ENCODE data around the gene TOM1L2. TPM values are rescaled to one million over a fixed set of nuclear protein-coding genes. Genes with fewer than 3 reads are reported as not detected.
"Not testable (repeated sequence)": the region's sequence is repeated elsewhere in the genome, so short reads cannot be mapped to it uniquely, and the experiment has no call there.

Gene TOM1L2
- total and polyA plus RNA-seq, 9 donors: 18.5 to 40.1 (median 30.2) TPM

- peak overlapping the region; percentile 5 for H3K4me3 ChIP-seq (ENCODE audit: low read length)
- H3K27ac ChIP-seq (ENCODE audit: low read length): peak overlapping the region; percentile 77
- peaks cover 70% of the 10 kb centered on the region for H3K4me1 ChIP-seq (ENCODE audit: control insufficient read depth, insufficient read depth, low read length)
- peaks cover 53% of the 10 kb centered on the region for H3K36me3 ChIP-seq (ENCODE audit: control insufficient read depth, insufficient read depth, low read length)
- peak; percentile 90 for DNase-seq
- WGBS (ENCODE audit: insufficient coverage): 19% methylated on average over 51 of the region's 68 CpGs
- H3K27me3 ChIP-seq (ENCODE audit: control insufficient read depth, insufficient read depth, low read length): no peaks in the 10 kb centered on the region
- H3K9me3 ChIP-seq (replicated peaks; ENCODE audit: control insufficient read depth, low read depth, low read length): no peaks in the 10 kb centered on the region
Measured at GRCh38 chr17:17810084-17810894, 161.9 kb downstream of the TOM1L2 start.

- DNase-seq: no peak
- Histone ChIP-seq H3K9me3 (replicated peaks; ENCODE audit: control insufficient read depth, low read depth, low read length) (no peaks in the 10 kb centered on the region), H3K27ac (ENCODE audit: low read length) (peak overlapping the region; percentile 77), H3K27me3 (ENCODE audit: control insufficient read depth, insufficient read depth, low read length) (no peaks in the 10 kb centered on the region), H3K4me1 (ENCODE audit: control insufficient read depth, insufficient read depth, low read length) (peaks cover 65% of the 10 kb centered on the region), H3K36me3 (ENCODE audit: control insufficient read depth, insufficient read depth, low read length) (peaks cover 48% of the 10 kb centered on the region), H3K4me3 (ENCODE audit: low read length) (no peak overlapping the region)
- WGBS (ENCODE audit: insufficient coverage): 14% methylated on average over 51 of the region's 52 CpGs
Measured at GRCh38 chr17:17809531-17810083, 162.6 kb downstream of the TOM1L2 start.

GRCh38 chr17:17808706-17809432 lies 163.3 kb downstream of the TOM1L2 start:
- Histone ChIP-seq H3K4me3 (ENCODE audit: low read length) (no peak overlapping the region), H3K27me3 (ENCODE audit: control insufficient read depth, insufficient read depth, low read length) (no peaks in the 10 kb centered on the region), H3K9me3 (replicated peaks; ENCODE audit: control insufficient read depth, low read depth, low read length) (no peaks in the 10 kb centered on the region), H3K36me3 (ENCODE audit: control insufficient read depth, insufficient read depth, low read length) (peaks cover 47% of the 10 kb centered on the region), H3K4me1 (ENCODE audit: control insufficient read depth, insufficient read depth, low read length) (peaks cover 58% of the 10 kb centered on the region), H3K27ac (ENCODE audit: low read length) (no peak overlapping the region)
- DNase-seq: peak; percentile 48
- WGBS (ENCODE audit: insufficient coverage): 22% methylated on average over 7 of the region's 15 CpGs

GRCh38 chr17:17808200-17808599 lies 164.0 kb downstream of the TOM1L2 start:
- peaks cover 53% of the 10 kb centered on the region for H3K4me1 ChIP-seq (ENCODE audit: control insufficient read depth, insufficient read depth, low read length)
- not testable (repeated sequence) for DNase-seq; H3K4me3 ChIP-seq (ENCODE audit: low read length); H3K9me3 ChIP-seq (replicated peaks; ENCODE audit: control insufficient read depth, low read depth, low read length); H3K27me3 ChIP-seq (ENCODE audit: control insufficient read depth, insufficient read depth, low read length); H3K27ac ChIP-seq (ENCODE audit: low read length)
- no CpG with 5 or more reads among the region's 5 CpGs for WGBS (ENCODE audit: insufficient coverage)
- peaks cover 52% of the 10 kb centered on the region for H3K36me3 ChIP-seq (ENCODE audit: control insufficient read depth, insufficient read depth, low read length)

GRCh38 chr17:17807440-17807839 lies 164.8 kb downstream of the TOM1L2 start:
- Histone ChIP-seq H3K27ac (ENCODE audit: low read length) (peak overlapping the region; percentile 3), H3K9me3 (replicated peaks; ENCODE audit: control insufficient read depth, low read depth, low read length) (no peaks in the 10 kb centered on the region), H3K36me3 (ENCODE audit: control insufficient read depth, insufficient read depth, low read length) (peaks cover 47% of the 10 kb centered on the region), H3K4me1 (ENCODE audit: control insufficient read depth, insufficient read depth, low read length) (peaks cover 52% of the 10 kb centered on the region), H3K4me3 (ENCODE audit: low read length) (no peak overlapping the region), H3K27me3 (ENCODE audit: control insufficient read depth, insufficient read depth, low read length) (no peaks in the 10 kb centered on the region)
- no peak for DNase-seq
- 100% methylated on average over 1 of the region's 5 CpGs for WGBS (ENCODE audit: insufficient coverage)

GRCh38 chr17:17806611-17807274 lies 165.5 kb downstream of the TOM1L2 start:
- peak; percentile 61 for DNase-seq
- H3K27me3 ChIP-seq (ENCODE audit: control insufficient read depth, insufficient read depth, low read length): no peaks in the 10 kb centered on the region
- no peaks in the 10 kb centered on the region for H3K9me3 ChIP-seq (replicated peaks; ENCODE audit: control insufficient read depth, low read depth, low read length)
- H3K36me3 ChIP-seq (ENCODE audit: control insufficient read depth, insufficient read depth, low read length): peaks cover 46% of the 10 kb centered on the region
- 47% methylated on average over 7 of the region's 17 CpGs for WGBS (ENCODE audit: insufficient coverage)
- peak overlapping the region; percentile 49 for H3K27ac ChIP-seq (ENCODE audit: low read length)
- no peak overlapping the region for H3K4me3 ChIP-seq (ENCODE audit: low read length)
- peaks cover 45% of the 10 kb centered on the region for H3K4me1 ChIP-seq (ENCODE audit: control insufficient read depth, insufficient read depth, low read length)

- H3K4me1 ChIP-seq (ENCODE audit: control insufficient read depth, insufficient read depth, low read length): peaks cover 39% of the 10 kb centered on the region
- WGBS (ENCODE audit: insufficient coverage): 80% methylated on average over 1 of the region's 4 CpGs
Measured at GRCh38 chr17:17806035-17806434, 166.2 kb downstream of the TOM1L2 start.

GRCh38 chr17:17805575-17805974 lies 166.6 kb downstream of the TOM1L2 start:
- no peak for DNase-seq
- WGBS (ENCODE audit: insufficient coverage): 53% methylated on average over 9 of the region's 9 CpGs
- Histone ChIP-seq H3K27ac (ENCODE audit: low read length) (peak overlapping the region; percentile 7), H3K27me3 (ENCODE audit: control insufficient read depth, insufficient read depth, low read length) (no peaks in the 10 kb centered on the region), H3K4me1 (ENCODE audit: control insufficient read depth, insufficient read depth, low read length) (peaks cover 34% of the 10 kb centered on the region), H3K36me3 (ENCODE audit: control insufficient read depth, insufficient read depth, low read length) (peaks cover 44% of the 10 kb centered on the region), H3K4me3 (ENCODE audit: low read length) (no peak overlapping the region), H3K9me3 (replicated peaks; ENCODE audit: control insufficient read depth, low read depth, low read length) (no peaks in the 10 kb centered on the region)

More at GRCh38 chr17:17806035-17806434, 166.2 kb downstream of the TOM1L2 start:
- Histone ChIP-seq H3K27me3 (ENCODE audit: control insufficient read depth, insufficient read depth, low read length) (no peaks in the 10 kb centered on the region), H3K4me3 (ENCODE audit: low read length) (no peak overlapping the region), H3K9me3 (replicated peaks; ENCODE audit: control insufficient read depth, low read depth, low read length) (no peaks in the 10 kb centered on the region), H3K27ac (ENCODE audit: low read length) (no peak overlapping the region), H3K36me3 (ENCODE audit: control insufficient read depth, insufficient read depth, low read length) (peaks cover 49% of the 10 kb centered on the region)
- no peak for DNase-seq

GRCh38 chr17:17804007-17804406 lies 168.2 kb downstream of the TOM1L2 start:
- H3K27me3 ChIP-seq (ENCODE audit: control insufficient read depth, insufficient read depth, low read length): no peaks in the 10 kb centered on the region
- WGBS (ENCODE audit: insufficient coverage): 86% methylated on average over 1 of the region's 3 CpGs
- DNase-seq: no peak
- no peak overlapping the region for H3K4me3 ChIP-seq (ENCODE audit: low read length)
- H3K4me1 ChIP-seq (ENCODE audit: control insufficient read depth, insufficient read depth, low read length): peaks cover 31% of the 10 kb centered on the region
- H3K27ac ChIP-seq (ENCODE audit: low read length): no peak overlapping the region
- peaks cover 52% of the 10 kb centered on the region for H3K36me3 ChIP-seq (ENCODE audit: control insufficient read depth, insufficient read depth, low read length)
- no peaks in the 10 kb centered on the region for H3K9me3 ChIP-seq (replicated peaks; ENCODE audit: control insufficient read depth, low read depth, low read length)
